GM15510 (cell line): ENCODE results near the gene IFNL1.
A peak's percentile ranks its signal among the peaks of the same experiment; 100 is the strongest.

ENCODE experiments used
- POLR2A ChIP-seq: IDR thresholded peaks from 3 replicates; pipeline ENCODE4 v1.6.1; 2011; ENCODE audit warnings: borderline replicate concordance; ENCODE audit not compliant: insufficient read length; ENCODE audit errors: extremely low read depth

Gene IFNL1

GRCh38 chr19:39334444-39334976, 38.3 kb downstream of the IFNL1 start:
- TF ChIP-seq POLR2A, result no peak

GRCh38 chr19:39335168-39335548, 39.0 kb downstream of the IFNL1 start:
- no peak for TF ChIP-seq POLR2A

- no peak for TF ChIP-seq POLR2A
Measured at GRCh38 chr19:39336483-39336882, 40.3 kb downstream of the IFNL1 start.

GRCh38 chr19:39339674-39340073, 43.5 kb downstream of the IFNL1 start:
- no peak for TF ChIP-seq POLR2A

GRCh38 chr19:39341129-39341718, 45.0 kb downstream of the IFNL1 start:
- no peak for TF ChIP-seq POLR2A

- TF ChIP-seq POLR2A, result peak; percentile 93
Measured at GRCh38 chr19:39341719-39342604, 45.8 kb downstream of the IFNL1 start, which contains the start of gene SAMD4B. SAMD4B (plus strand) TSS chr19:39342421; CDS start chr19:39356894, 14,473 bp downstream.

GRCh38 chr19:39342647-39343305, 46.6 kb downstream of the IFNL1 start:
- no peak for TF ChIP-seq POLR2A

GRCh38 chr19:39345956-39346355, 49.7 kb downstream of the IFNL1 start:
- no peak for TF ChIP-seq POLR2A

GRCh38 chr19:39347332-39348164, 51.3 kb downstream of the IFNL1 start:
- TF ChIP-seq POLR2A, result no peak
